Uterus (tissue), 2 donors: ENCODE data around the gene DMD.

ENCODE experiments used
- CTCF ChIP-seq, 4 experiments: fragments of 200-600 bp in 2 of 4; fragments of 450-650 bp in 2 of 4; sonication (generic) in 2 of 4; IDR thresholded peaks; one replicate each; pipeline ENCODE4 v1.5.1; 2016 to 2019; ENCODE audit warnings: antibody characterized with exemption in 4 of 4, mild to moderate bottlenecking in 2 of 4, moderate library complexity in 1 of 4
- POLR2A ChIP-seq, 2 donors: fragments of 450-650 bp; IDR thresholded peaks; one replicate each; pipeline ENCODE4 v1.6.1; 2016; ENCODE audit warnings: antibody characterized with exemption in 2 of 2, mild to moderate bottlenecking in 1 of 2, moderate library complexity in 1 of 2

- TF ChIP-seq CTCF (IDR thresholded peaks at IDR 0.05) (no peak), POLR2A (IDR thresholded peaks at IDR 0.05) (no peak)
These were observed 436.4 kb downstream of the DMD start for GRCh38 chrX:32774966-32775365.
